ENCODE results near the gene PEX5.
"Not testable (repeated sequence)": the region's sequence is repeated elsewhere in the genome, so short reads cannot be mapped to it uniquely, and the experiment has no call there.

The PEX5 gene

DNA sequence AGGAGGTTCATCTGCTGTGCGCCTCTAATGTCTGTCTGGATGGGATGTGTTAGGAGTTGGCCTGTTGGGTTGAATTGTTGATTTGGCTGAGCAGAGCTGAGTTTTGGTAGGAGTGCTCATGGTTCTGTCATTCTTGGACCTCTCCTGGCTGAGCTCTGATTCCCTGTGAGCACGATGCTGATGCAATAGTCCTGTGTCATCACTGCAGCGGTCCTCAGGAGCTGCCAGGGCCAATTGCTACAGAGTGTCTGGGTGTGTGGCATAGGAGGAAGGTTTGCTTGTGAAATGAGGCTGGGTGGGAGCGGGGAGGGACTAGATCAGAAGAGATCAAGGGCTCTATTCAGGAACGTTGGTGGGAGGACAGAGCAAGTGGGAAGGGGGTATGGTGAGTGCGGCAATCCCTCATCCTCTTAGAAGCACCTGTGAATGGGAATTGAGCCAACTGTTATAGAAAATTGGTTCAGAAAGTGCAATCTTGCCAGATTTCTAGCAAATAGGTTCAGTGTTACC, 21.2 kb downstream of the PEX5 start:
- H3K27me3 ChIP-seq (ENCODE audit: insufficient read depth, low read length, poor library complexity, severe bottlenecking), result no peaks in the 10 kb centered on the region
- H3K9ac ChIP-seq (ENCODE audit: low read depth, low read length, poor library complexity, severe bottlenecking), result no peak overlapping the region
- no peak overlapping the region for H3K4me3 ChIP-seq (ENCODE audit: low read length, poor library complexity, severe bottlenecking)
- H3K79me2 ChIP-seq (ENCODE audit: insufficient read depth, low read length), result no peaks in the 10 kb centered on the region
- H3K36me3 ChIP-seq (ENCODE audit: insufficient read depth, low read length), result peaks cover 62% of the 10 kb centered on the region
- H3K4me2 ChIP-seq (ENCODE audit: low read depth, low read length, poor library complexity, severe bottlenecking), result no peak overlapping the region
- peaks cover 3% of the 10 kb centered on the region; the same call in 1 of the 2 replicates for H3K9me3 ChIP-seq (ENCODE audit: insufficient read depth, low read depth, low read length)
- H3K4me1 ChIP-seq (ENCODE audit: insufficient read depth, low read length, poor library complexity, severe bottlenecking), result no peaks in the 10 kb centered on the region
- H2AFZ ChIP-seq (ENCODE audit: low read length), result no peak overlapping the region
- H3F3A ChIP-seq (ENCODE audit: low read depth), result no peaks in the 10 kb centered on the region; the same call in 1 of the 2 replicates
- no peak for TF ChIP-seq EZH2phosphoT487 (IDR thresholded peaks at IDR 0.05; ENCODE audit: borderline replicate concordance)
- TF ChIP-seq, protein P1, sequence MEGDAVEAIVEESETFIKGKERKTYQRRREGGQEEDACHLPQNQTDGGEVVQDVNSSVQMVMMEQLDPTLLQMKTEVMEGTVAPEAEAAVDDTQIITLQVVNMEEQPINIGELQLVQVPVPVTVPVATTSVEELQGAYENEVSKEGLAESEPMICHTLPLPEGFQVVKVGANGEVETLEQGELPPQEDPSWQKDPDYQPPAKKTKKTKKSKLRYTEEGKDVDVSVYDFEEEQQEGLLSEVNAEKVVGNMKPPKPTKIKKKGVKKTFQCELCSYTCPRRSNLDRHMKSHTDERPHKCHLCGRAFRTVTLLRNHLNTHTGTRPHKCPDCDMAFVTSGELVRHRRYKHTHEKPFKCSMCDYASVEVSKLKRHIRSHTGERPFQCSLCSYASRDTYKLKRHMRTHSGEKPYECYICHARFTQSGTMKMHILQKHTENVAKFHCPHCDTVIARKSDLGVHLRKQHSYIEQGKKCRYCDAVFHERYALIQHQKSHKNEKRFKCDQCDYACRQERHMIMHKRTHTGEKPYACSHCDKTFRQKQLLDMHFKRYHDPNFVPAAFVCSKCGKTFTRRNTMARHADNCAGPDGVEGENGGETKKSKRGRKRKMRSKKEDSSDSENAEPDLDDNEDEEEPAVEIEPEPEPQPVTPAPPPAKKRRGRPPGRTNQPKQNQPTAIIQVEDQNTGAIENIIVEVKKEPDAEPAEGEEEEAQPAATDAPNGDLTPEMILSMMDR (conservative IDR thresholded peaks at IDR 0.05; ENCODE audit: low read length), result no peak
- H3K9me2 ChIP-seq (replicated peaks; ENCODE audit: low read depth, low read length), result no peaks in the 10 kb centered on the region
- H4K20me1 ChIP-seq (ENCODE audit: insufficient read depth, low read length, poor library complexity, severe bottlenecking), result no peaks in the 10 kb centered on the region

DNA sequence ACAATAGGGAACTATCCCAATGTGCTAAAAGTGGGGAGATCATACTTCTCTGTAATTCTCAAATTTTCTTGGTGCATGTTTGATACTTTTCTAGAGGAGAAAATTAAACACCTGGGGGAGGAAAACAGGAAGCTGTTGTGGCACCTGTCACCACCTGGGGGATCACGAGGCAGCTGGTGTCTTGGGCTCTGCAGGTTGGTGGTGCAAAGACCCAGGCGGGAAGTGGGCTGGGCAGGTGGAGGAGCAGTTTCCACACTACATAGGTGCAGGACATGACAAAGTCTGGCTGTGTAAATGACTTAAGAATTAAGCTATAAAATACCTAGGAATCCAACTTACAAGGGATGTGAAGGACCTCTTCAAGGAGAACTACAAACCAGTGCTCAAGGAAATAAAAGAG, 23.2 kb downstream of the PEX5 start:
- no peaks in the 10 kb centered on the region for H3K79me2 ChIP-seq (ENCODE audit: insufficient read depth, low read length)
- H3K9me2 ChIP-seq (replicated peaks; ENCODE audit: low read depth, low read length), result no peaks in the 10 kb centered on the region
- H3K4me1 ChIP-seq (ENCODE audit: insufficient read depth, low read length, poor library complexity, severe bottlenecking), result no peaks in the 10 kb centered on the region
- no peaks in the 10 kb centered on the region; the same call in 1 of the 2 replicates for H3F3A ChIP-seq (ENCODE audit: low read depth)
- no peak for TF ChIP-seq EZH2phosphoT487 (IDR thresholded peaks at IDR 0.05; ENCODE audit: borderline replicate concordance)
- TF ChIP-seq, protein P1 (conservative IDR thresholded peaks at IDR 0.05; ENCODE audit: low read length), result no peak
- no peak overlapping the region for H2AFZ ChIP-seq (ENCODE audit: low read length)
- H3K36me3 ChIP-seq (ENCODE audit: insufficient read depth, low read length), result peaks cover 43% of the 10 kb centered on the region
- H3K4me3 ChIP-seq (ENCODE audit: low read length, poor library complexity, severe bottlenecking), result no peak overlapping the region
- no peak overlapping the region for H3K9ac ChIP-seq (ENCODE audit: low read depth, low read length, poor library complexity, severe bottlenecking)
- peaks cover 3% of the 10 kb centered on the region; the same call in 1 of the 2 replicates for H3K9me3 ChIP-seq (ENCODE audit: insufficient read depth, low read depth, low read length)
- H3K27me3 ChIP-seq (ENCODE audit: insufficient read depth, low read length, poor library complexity, severe bottlenecking), result no peaks in the 10 kb centered on the region
- no peak overlapping the region for H3K4me2 ChIP-seq (ENCODE audit: low read depth, low read length, poor library complexity, severe bottlenecking)
- H4K20me1 ChIP-seq (ENCODE audit: insufficient read depth, low read length, poor library complexity, severe bottlenecking), result no peaks in the 10 kb centered on the region

DNA sequence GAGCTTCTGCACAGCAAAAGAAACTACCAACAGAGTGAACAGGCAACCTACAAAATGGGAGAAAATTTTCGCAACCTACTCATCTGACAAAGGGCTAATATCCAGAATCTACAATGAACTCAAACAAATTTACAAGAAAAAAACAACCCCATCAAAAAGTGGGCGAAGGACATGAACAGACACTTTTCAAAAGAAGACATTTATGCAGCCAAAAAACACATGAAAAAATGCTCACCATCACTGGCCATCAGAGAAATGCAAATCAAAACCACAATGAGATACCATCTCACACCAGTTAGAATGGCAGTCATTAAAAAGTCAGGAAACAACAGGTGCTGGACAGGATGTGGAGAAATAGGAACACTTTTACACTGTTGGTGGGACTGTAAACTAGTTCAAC, 24.3 kb downstream of the PEX5 start:
- H3K27me3 ChIP-seq (ENCODE audit: insufficient read depth, low read length, poor library complexity, severe bottlenecking); H3K9me2 ChIP-seq (replicated peaks; ENCODE audit: low read depth, low read length): not testable (repeated sequence)
- peaks cover 32% of the 10 kb centered on the region for H3K36me3 ChIP-seq (ENCODE audit: insufficient read depth, low read length)

DNA sequence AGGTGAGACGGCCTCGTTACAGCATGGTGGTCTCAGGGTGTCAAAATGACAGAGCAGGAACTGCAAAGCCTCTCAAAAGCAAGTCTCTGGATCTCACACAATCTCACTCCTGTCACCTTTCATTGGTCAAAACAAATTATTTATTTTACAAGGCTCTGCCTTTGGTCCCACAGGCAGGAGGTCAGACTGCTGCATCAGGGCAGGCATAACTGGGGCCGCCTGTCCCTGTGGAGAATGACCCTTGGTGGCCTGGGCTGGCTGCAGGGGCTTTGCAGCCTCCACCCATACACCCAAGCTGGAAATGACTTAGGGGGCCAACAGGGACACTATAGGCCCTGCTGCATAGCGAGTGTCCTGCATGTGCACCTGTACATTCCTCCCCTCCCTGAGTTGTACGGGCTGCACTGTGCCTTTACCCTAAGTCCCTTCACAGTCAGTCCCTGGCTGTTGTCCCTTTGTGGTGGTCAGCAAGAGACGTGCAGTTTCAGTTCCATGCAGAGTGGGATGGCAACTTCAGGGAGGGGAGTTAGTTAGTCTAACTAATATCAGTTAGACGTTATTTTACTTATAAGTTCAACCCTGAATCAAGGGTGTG, 28.1 kb downstream of the PEX5 start:
- H4K20me1 ChIP-seq (ENCODE audit: insufficient read depth, low read length, poor library complexity, severe bottlenecking), result no peaks in the 10 kb centered on the region
- TF ChIP-seq, protein P1 (conservative IDR thresholded peaks at IDR 0.05; ENCODE audit: low read length), result no peak
- no peak for TF ChIP-seq EZH2phosphoT487 (IDR thresholded peaks at IDR 0.05; ENCODE audit: borderline replicate concordance)
- H3K4me3 ChIP-seq (ENCODE audit: low read length, poor library complexity, severe bottlenecking), result no peak overlapping the region
- H3K36me3 ChIP-seq (ENCODE audit: insufficient read depth, low read length), result peaks cover 3% of the 10 kb centered on the region; the same call in 1 of the 2 replicates
- no peak overlapping the region for H3K9ac ChIP-seq (ENCODE audit: low read depth, low read length, poor library complexity, severe bottlenecking)
- no peaks in the 10 kb centered on the region for H3K9me2 ChIP-seq (replicated peaks; ENCODE audit: low read depth, low read length)
- peaks cover 2% of the 10 kb centered on the region; the same call in 1 of the 2 replicates for H3K9me3 ChIP-seq (ENCODE audit: insufficient read depth, low read depth, low read length)
- no peak overlapping the region for H2AFZ ChIP-seq (ENCODE audit: low read length)
- no peaks in the 10 kb centered on the region for H3K27me3 ChIP-seq (ENCODE audit: insufficient read depth, low read length, poor library complexity, severe bottlenecking)
- no peaks in the 10 kb centered on the region for H3K79me2 ChIP-seq (ENCODE audit: insufficient read depth, low read length)
- H3F3A ChIP-seq (ENCODE audit: low read depth), result no peaks in the 10 kb centered on the region; the same call in 1 of the 2 replicates
- H3K4me1 ChIP-seq (ENCODE audit: insufficient read depth, low read length, poor library complexity, severe bottlenecking), result no peaks in the 10 kb centered on the region
- H3K4me2 ChIP-seq (ENCODE audit: low read depth, low read length, poor library complexity, severe bottlenecking), result no peak overlapping the region

More for the DNA sequence above, 24.3 kb downstream of the PEX5 start:
- H3K4me1 ChIP-seq (ENCODE audit: insufficient read depth, low read length, poor library complexity, severe bottlenecking); H3K9ac ChIP-seq (ENCODE audit: low read depth, low read length, poor library complexity, severe bottlenecking); H3K9me3 ChIP-seq (ENCODE audit: insufficient read depth, low read depth, low read length); H4K20me1 ChIP-seq (ENCODE audit: insufficient read depth, low read length, poor library complexity, severe bottlenecking); H3K4me2 ChIP-seq (ENCODE audit: low read depth, low read length, poor library complexity, severe bottlenecking); H3K79me2 ChIP-seq (ENCODE audit: insufficient read depth, low read length); H2AFZ ChIP-seq (ENCODE audit: low read length); H3F3A ChIP-seq (ENCODE audit: low read depth); H3K4me3 ChIP-seq (ENCODE audit: low read length, poor library complexity, severe bottlenecking): not testable (repeated sequence)

Measured in Loucy (cell line).